Muscle layer of colon (tissue), 2 donors: Measurements from ENCODE around the gene HOXB13.

ENCODE experiments used
- H3K27ac ChIP-seq: one replicate; pipeline ENCODE4 v1.7.0; 2013; ENCODE audit warnings: low read depth, mild to moderate bottlenecking, low read length, moderate library complexity
- H3K27me3 ChIP-seq, 2 donors: one replicate each; pipeline ENCODE4 v1.7.0; 2013; ENCODE audit warnings: low read length in 2 of 2, mild to moderate bottlenecking in 2 of 2; ENCODE audit not compliant: insufficient read depth in 2 of 2, control insufficient read depth in 1 of 2
- H3K36me3 ChIP-seq: one replicate; pipeline ENCODE4 v1.7.0; 2013; ENCODE audit warnings: mild to moderate bottlenecking, low read length; ENCODE audit not compliant: insufficient read depth
- H3K4me1 ChIP-seq: one replicate; pipeline ENCODE4 v1.7.0; 2013; ENCODE audit warnings: mild to moderate bottlenecking, low read length; ENCODE audit not compliant: insufficient read depth
- H3K4me3 ChIP-seq, 2 donors: one replicate each; pipeline ENCODE4 v1.7.0; 2013; ENCODE audit warnings: low read length in 2 of 2, low read depth in 1 of 2, mild to moderate bottlenecking in 1 of 2, moderate library complexity in 1 of 2
- H3K9ac ChIP-seq: one replicate; pipeline ENCODE4 v1.7.0; 2013; ENCODE audit warnings: low read length
- H3K9me3 ChIP-seq: one replicate; pipeline ENCODE4 v1.7.0; 2013; ENCODE audit warnings: mild to moderate bottlenecking, low read length
- donor health status: abdominal sarcoma.
- donor health status: Adenocarcinoma of cecum.

Gene HOXB13

GRCh38 chr17:48728232-48729231 lies at the start of gene HOXB13:
Gene HOXB13, minus strand, starts transcription at chr17:48728750. Its CDS starts 157 bp downstream, at chr17:48728593.
- Histone ChIP-seq H3K36me3 (no peaks in the 10 kb centered on the region), H3K9ac (no peak within 1 kb of the TSS), H3K27ac (no peak within 1 kb of the TSS), H3K4me3 (peak within 1 kb of the TSS in 1 of 2 donors; percentile 45), H3K9me3 (no peaks in the 10 kb centered on the region), H3K27me3 (peaks cover 91 to 100% of the 10 kb centered on the region in 2 donors), H3K4me1 (peaks cover 30% of the 10 kb centered on the region)

- H3K27ac ChIP-seq: no peak overlapping the region
- H3K4me1 ChIP-seq: no peaks in the 10 kb centered on the region
- no peaks in the 10 kb centered on the region for H3K9me3 ChIP-seq
- no peaks in the 10 kb centered on the region for H3K36me3 ChIP-seq
- no peak overlapping the region for H3K4me3 ChIP-seq
- no peak overlapping the region for H3K9ac ChIP-seq
- H3K27me3 ChIP-seq: no peaks in the 10 kb centered on the region
Observed at GRCh38 chr17:48776602-48777001, 48.1 kb upstream of the HOXB13 start.

GRCh38 chr17:48773245-48773644 lies 44.7 kb upstream of the HOXB13 start:
- Histone ChIP-seq H3K4me1 (no peaks in the 10 kb centered on the region), H3K9ac (no peak overlapping the region)

GRCh38 chr17:48770954-48771353 lies 42.4 kb upstream of the HOXB13 start:
- no peak overlapping the region for H3K4me3 ChIP-seq
- no peaks in the 10 kb centered on the region for H3K4me1 ChIP-seq
- no peaks in the 10 kb centered on the region for H3K9me3 ChIP-seq
- H3K36me3 ChIP-seq: no peaks in the 10 kb centered on the region
- no peaks in the 10 kb centered on the region for H3K27me3 ChIP-seq
- H3K9ac ChIP-seq: no peak overlapping the region
- H3K27ac ChIP-seq: no peak overlapping the region

More at GRCh38 chr17:48773245-48773644, 44.7 kb upstream of the HOXB13 start:
- no peak overlapping the region for H3K4me3 ChIP-seq
- no peaks in the 10 kb centered on the region for H3K9me3 ChIP-seq
- no peaks in the 10 kb centered on the region for H3K36me3 ChIP-seq
- no peaks in the 10 kb centered on the region for H3K27me3 ChIP-seq
- H3K27ac ChIP-seq: no peak overlapping the region

GRCh38 chr17:48769009-48769675 lies 40.6 kb upstream of the HOXB13 start:
- Histone ChIP-seq H3K4me3 (no peak overlapping the region), H3K4me1 (no peaks in the 10 kb centered on the region), H3K27me3 (no peaks in the 10 kb centered on the region), H3K9ac (no peak overlapping the region), H3K36me3 (no peaks in the 10 kb centered on the region), H3K27ac (no peak overlapping the region), H3K9me3 (no peaks in the 10 kb centered on the region)

GRCh38 chr17:48767263-48767774 lies 38.8 kb upstream of the HOXB13 start:
- H3K27me3 ChIP-seq: peaks cover 0 to 4% of the 10 kb centered on the region in 2 donors
- no peaks in the 10 kb centered on the region for H3K9me3 ChIP-seq
- no peaks in the 10 kb centered on the region for H3K36me3 ChIP-seq
- no peak overlapping the region for H3K9ac ChIP-seq
- H3K27ac ChIP-seq: no peak overlapping the region
- H3K4me1 ChIP-seq: no peaks in the 10 kb centered on the region
- no peak overlapping the region for H3K4me3 ChIP-seq

GRCh38 chr17:48761114-48761513 lies 32.6 kb upstream of the HOXB13 start:
- no peak overlapping the region for H3K27ac ChIP-seq
- H3K27me3 ChIP-seq: peaks cover 5 to 22% of the 10 kb centered on the region in 2 donors

GRCh38 chr17:48760411-48760810 lies 31.9 kb upstream of the HOXB13 start:
- H3K27me3 ChIP-seq: peaks cover 12 to 29% of the 10 kb centered on the region in 2 donors
- no peaks in the 10 kb centered on the region for H3K9me3 ChIP-seq
- H3K36me3 ChIP-seq: no peaks in the 10 kb centered on the region
- H3K9ac ChIP-seq: no peak overlapping the region
- H3K4me1 ChIP-seq: no peaks in the 10 kb centered on the region
- no peak overlapping the region for H3K27ac ChIP-seq
- no peak overlapping the region for H3K4me3 ChIP-seq

More at GRCh38 chr17:48761114-48761513, 32.6 kb upstream of the HOXB13 start:
- Histone ChIP-seq H3K4me3 (no peak overlapping the region), H3K36me3 (no peaks in the 10 kb centered on the region), H3K9me3 (no peaks in the 10 kb centered on the region), H3K4me1 (no peaks in the 10 kb centered on the region), H3K9ac (no peak overlapping the region)

GRCh38 chr17:48759288-48759687 lies 30.7 kb upstream of the HOXB13 start:
- no peaks in the 10 kb centered on the region for H3K36me3 ChIP-seq
- peaks cover 23 to 40% of the 10 kb centered on the region in 2 donors for H3K27me3 ChIP-seq
- no peak overlapping the region for H3K4me3 ChIP-seq
- H3K4me1 ChIP-seq: no peaks in the 10 kb centered on the region
- no peak overlapping the region for H3K9ac ChIP-seq
- no peaks in the 10 kb centered on the region for H3K9me3 ChIP-seq
- H3K27ac ChIP-seq: no peak overlapping the region

GRCh38 chr17:48757524-48757961 lies 29.0 kb upstream of the HOXB13 start:
- H3K9ac ChIP-seq: no peak overlapping the region

GRCh38 chr17:48756830-48757251 lies 28.3 kb upstream of the HOXB13 start:
- Histone ChIP-seq H3K4me1 (peaks cover 5% of the 10 kb centered on the region), H3K36me3 (no peaks in the 10 kb centered on the region), H3K4me3 (no peak overlapping the region), H3K9me3 (no peaks in the 10 kb centered on the region), H3K27ac (no peak overlapping the region), H3K9ac (no peak overlapping the region), H3K27me3 (peaks cover 47 to 61% of the 10 kb centered on the region in 2 donors)

More at GRCh38 chr17:48757524-48757961, 29.0 kb upstream of the HOXB13 start:
- H3K27me3 ChIP-seq: peaks cover 40 to 56% of the 10 kb centered on the region in 2 donors
- H3K4me1 ChIP-seq: peaks cover 5% of the 10 kb centered on the region
- H3K9me3 ChIP-seq: no peaks in the 10 kb centered on the region
- no peak overlapping the region for H3K27ac ChIP-seq
- H3K36me3 ChIP-seq: no peaks in the 10 kb centered on the region
- H3K4me3 ChIP-seq: no peak overlapping the region
